NT2/D1 (cell line): ENCODE measurements around the gene CRTAC1.

Source experiments
- DNase-seq: peaks from one replicate; pipeline ENCODE4 v3.0.0-alpha.2; 2011; ENCODE audit warnings: low read depth, low spot score
- H3K27me3 ChIP-seq: 2 replicates; pipeline ENCODE4 v1.6.0; 2011; ENCODE audit warnings: mild to moderate bottlenecking; ENCODE audit not compliant: insufficient read length, insufficient read depth
- H3K36me3 ChIP-seq: 2 replicates; pipeline ENCODE4 v1.6.1; 2011; ENCODE audit warnings: mild to moderate bottlenecking, low read length, mixed read lengths; ENCODE audit not compliant: insufficient read depth, insufficient read length
- H3K4me1 ChIP-seq: 2 replicates; pipeline ENCODE4 v1.5.1; 2011; ENCODE audit not compliant: insufficient read depth, insufficient read length
- H3K4me3 ChIP-seq: 2 replicates; pipeline ENCODE4 v1.5.1; 2011; ENCODE audit warnings: low read depth; ENCODE audit not compliant: insufficient read length
- H3K9ac ChIP-seq: 2 replicates; pipeline ENCODE4 v1.6.0; 2011; ENCODE audit warnings: low read depth; ENCODE audit not compliant: insufficient read length
- H3K9me3 ChIP-seq: 2 replicates; pipeline ENCODE4 v1.5.1; 2011; ENCODE audit warnings: mild to moderate bottlenecking, low read length; ENCODE audit not compliant: insufficient read depth
- SUZ12 ChIP-seq: IDR thresholded peaks from 2 replicates; pipeline ENCODE4 v1.6.1; 2011; ENCODE audit not compliant: insufficient read length, insufficient read depth; ENCODE audit errors: extremely low read depth
- YY1 ChIP-seq: IDR thresholded peaks from 2 replicates; pipeline ENCODE4 v1.6.1; 2011; ENCODE audit not compliant: insufficient read length, insufficient read depth
- ZNF274 ChIP-seq: IDR thresholded peaks from 2 replicates; pipeline ENCODE4 v1.6.1; 2011; ENCODE audit warnings: mild to moderate bottlenecking, low read depth, low read length

The CRTAC1 gene

DNA sequence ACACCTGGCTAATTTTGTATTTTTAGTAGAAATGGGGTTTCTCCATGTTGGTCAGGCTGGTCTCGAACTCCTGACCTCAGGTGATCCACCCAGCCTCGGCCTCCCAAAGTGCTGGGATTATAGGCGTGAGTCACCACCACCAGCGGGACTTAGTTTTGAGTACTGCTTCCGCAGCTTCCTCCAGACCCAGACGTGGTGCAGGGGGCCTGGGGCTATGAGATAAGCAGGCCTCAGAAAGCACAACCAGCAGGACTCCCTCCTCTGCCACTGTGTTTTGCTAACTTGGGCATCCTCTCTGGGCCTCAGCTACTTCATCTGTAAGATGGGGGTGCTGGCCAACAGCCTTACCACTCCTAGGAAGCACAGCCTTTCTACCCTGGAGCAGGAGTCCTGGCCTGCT is 143.0 kb downstream of the CRTAC1 start:
- Histone ChIP-seq H3K4me3 (no peak overlapping the region), H3K36me3 (no peaks in the 10 kb centered on the region), H3K9ac (no peak overlapping the region), H3K9me3 (no peaks in the 10 kb centered on the region), H3K4me1 (peaks cover 10% of the 10 kb centered on the region), H3K27me3 (no peaks in the 10 kb centered on the region)
- TF ChIP-seq SUZ12 (no peak), YY1 (no peak), ZNF274 (no peak)
- DNase-seq, result no peak

GRCh38 chr10:97886286-97886685 is 144.1 kb downstream of the CRTAC1 start:
- no peak for DNase-seq
- Histone ChIP-seq H3K9ac (peak overlapping the region; percentile 16), H3K36me3 (no peaks in the 10 kb centered on the region), H3K27me3 (no peaks in the 10 kb centered on the region), H3K4me1 (peaks cover 10% of the 10 kb centered on the region), H3K4me3 (no peak overlapping the region), H3K9me3 (no peaks in the 10 kb centered on the region)
- TF ChIP-seq ZNF274 (no peak), YY1 (no peak), SUZ12 (no peak)

DNA sequence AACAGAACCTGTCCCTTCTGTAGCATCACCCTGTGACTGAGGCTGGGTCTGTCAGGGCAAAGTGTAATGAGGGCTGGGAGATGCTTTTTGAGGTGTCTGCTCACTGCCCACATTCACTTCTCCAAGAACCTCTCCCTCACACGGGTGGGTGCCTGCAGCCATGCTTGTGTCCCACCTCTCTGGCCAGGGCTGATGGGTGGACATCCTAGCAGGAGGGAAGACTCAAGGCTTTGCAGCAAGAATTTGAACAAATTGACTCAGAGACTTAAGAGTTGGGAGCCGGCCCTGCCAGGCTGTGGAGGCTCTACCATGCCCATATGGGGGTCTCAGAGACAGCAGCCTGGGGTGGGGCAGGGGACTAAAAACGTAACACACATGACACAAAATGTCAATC is 147.3 kb downstream of the CRTAC1 start:
- no peak for DNase-seq
- TF ChIP-seq SUZ12 (no peak), YY1 (no peak), ZNF274 (no peak)

GRCh38 chr10:97882142-97883091 is 148.0 kb downstream of the CRTAC1 start:
- Histone ChIP-seq H3K9me3 (no peaks in the 10 kb centered on the region), H3K4me3 (no peak overlapping the region), H3K27me3 (no peaks in the 10 kb centered on the region), H3K9ac (no peak overlapping the region), H3K4me1 (peaks cover 4% of the 10 kb centered on the region), H3K36me3 (no peaks in the 10 kb centered on the region)
- TF ChIP-seq ZNF274 (no peak), SUZ12 (no peak), YY1 (no peak)
- no peak for DNase-seq

More for the DNA sequence above, 147.3 kb downstream of the CRTAC1 start:
- H3K9ac ChIP-seq, result no peak overlapping the region
- no peaks in the 10 kb centered on the region for H3K9me3 ChIP-seq
- no peak overlapping the region for H3K4me3 ChIP-seq
- H3K27me3 ChIP-seq, result no peaks in the 10 kb centered on the region
- peaks cover 4% of the 10 kb centered on the region for H3K4me1 ChIP-seq
- no peaks in the 10 kb centered on the region for H3K36me3 ChIP-seq

- Histone ChIP-seq H3K36me3 (no peaks in the 10 kb centered on the region), H3K4me3 (no peak overlapping the region), H3K27me3 (no peaks in the 10 kb centered on the region), H3K9ac (no peak overlapping the region), H3K4me1 (peaks cover 5% of the 10 kb centered on the region), H3K9me3 (no peaks in the 10 kb centered on the region)
- no peak for DNase-seq
- TF ChIP-seq YY1 (no peak), ZNF274 (no peak), SUZ12 (no peak)
Measured at GRCh38 chr10:97880109-97880508, 150.3 kb downstream of the CRTAC1 start.

DNA sequence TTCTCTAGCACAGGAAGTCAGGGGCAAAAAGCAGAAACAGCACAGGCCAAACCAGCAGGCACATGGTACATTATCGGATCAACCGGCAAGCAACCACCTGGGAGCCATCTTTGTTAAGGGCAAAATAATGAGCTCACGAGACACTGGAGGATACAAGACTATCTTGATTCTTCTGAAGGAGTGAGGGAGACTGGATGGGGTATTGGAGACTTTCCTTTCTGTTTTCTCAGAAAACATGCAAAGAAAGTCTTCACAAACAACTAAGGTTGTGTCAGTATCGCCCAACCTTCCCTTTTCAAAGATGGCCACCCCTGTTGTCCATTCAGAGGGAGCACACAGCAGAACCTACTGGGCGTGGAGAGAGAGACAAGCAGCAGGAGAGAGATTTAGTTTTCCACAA is 151.2 kb downstream of the CRTAC1 start:
- Histone ChIP-seq H3K4me3 (no peak overlapping the region), H3K9me3 (no peaks in the 10 kb centered on the region), H3K4me1 (peaks cover 5% of the 10 kb centered on the region), H3K27me3 (no peaks in the 10 kb centered on the region), H3K36me3 (no peaks in the 10 kb centered on the region), H3K9ac (no peak overlapping the region)
- TF ChIP-seq ZNF274, result no peak
- TF ChIP-seq YY1, result peak; percentile 45
- no peak for DNase-seq

GRCh38 chr10:97876402-97876801 is 154.0 kb downstream of the CRTAC1 start:
- H3K27me3 ChIP-seq, result peaks cover 2% of the 10 kb centered on the region
- no peaks in the 10 kb centered on the region for H3K36me3 ChIP-seq
- no peak for DNase-seq

GRCh38 chr10:97875391-97875790 is 155.0 kb downstream of the CRTAC1 start:
- no peak for DNase-seq
- Histone ChIP-seq H3K36me3 (no peaks in the 10 kb centered on the region), H3K9me3 (no peaks in the 10 kb centered on the region), H3K9ac (no peak overlapping the region), H3K27me3 (peaks cover 2% of the 10 kb centered on the region), H3K4me3 (no peak overlapping the region), H3K4me1 (peaks cover 8% of the 10 kb centered on the region)
- TF ChIP-seq YY1 (no peak), ZNF274 (no peak), SUZ12 (no peak)

More at GRCh38 chr10:97876402-97876801, 154.0 kb downstream of the CRTAC1 start:
- peaks cover 8% of the 10 kb centered on the region for H3K4me1 ChIP-seq
- H3K9me3 ChIP-seq, result no peaks in the 10 kb centered on the region
- H3K4me3 ChIP-seq, result no peak overlapping the region
- H3K9ac ChIP-seq, result no peak overlapping the region
- no peak for TF ChIP-seq ZNF274
- TF ChIP-seq SUZ12, result no peak
- no peak for TF ChIP-seq YY1
